Mucosa of rectum (tissue), 2 donors: ENCODE results near the gene FGF14.

ENCODE experiments used
- H3K27ac ChIP-seq, 2 donors: one replicate each; pipeline ENCODE4 v1.7.0; 2013; ENCODE audit warnings: inconsistent platforms in 2 of 2, low read depth in 2 of 2, low read length in 2 of 2
- H3K27me3 ChIP-seq, 2 donors: one replicate each; pipeline ENCODE4 v1.7.0; 2013; ENCODE audit warnings: low read length in 2 of 2; ENCODE audit not compliant: control insufficient read depth in 2 of 2, insufficient read depth in 2 of 2
- H3K36me3 ChIP-seq, 2 donors: one replicate each; pipeline ENCODE4 v1.7.0; 2013; ENCODE audit warnings: low read length in 2 of 2; ENCODE audit not compliant: control insufficient read depth in 2 of 2, insufficient read depth in 2 of 2
- H3K4me1 ChIP-seq, 2 donors: one replicate each; pipeline ENCODE4 v1.7.0; 2013; ENCODE audit warnings: low read length in 2 of 2, mild to moderate bottlenecking in 1 of 2; ENCODE audit not compliant: control insufficient read depth in 2 of 2, insufficient read depth in 2 of 2
- H3K4me3 ChIP-seq, 2 donors: one replicate each; pipeline ENCODE4 v1.7.0; 2013; ENCODE audit warnings: low read length in 2 of 2
- H3K9ac ChIP-seq, 2 donors: one replicate each; pipeline ENCODE4 v1.7.0; 2013; ENCODE audit warnings: low read length in 2 of 2, low read depth in 1 of 2, mild to moderate bottlenecking in 1 of 2
- H3K9me3 ChIP-seq, 2 donors: one replicate each; pipeline ENCODE4 v1.7.0; 2013; ENCODE audit warnings: low read length in 2 of 2; ENCODE audit not compliant: control insufficient read depth in 2 of 2
- donor health status: healthy.
- donor health status: Normal muscosa, but diverticular disease.

Gene FGF14

DNA sequence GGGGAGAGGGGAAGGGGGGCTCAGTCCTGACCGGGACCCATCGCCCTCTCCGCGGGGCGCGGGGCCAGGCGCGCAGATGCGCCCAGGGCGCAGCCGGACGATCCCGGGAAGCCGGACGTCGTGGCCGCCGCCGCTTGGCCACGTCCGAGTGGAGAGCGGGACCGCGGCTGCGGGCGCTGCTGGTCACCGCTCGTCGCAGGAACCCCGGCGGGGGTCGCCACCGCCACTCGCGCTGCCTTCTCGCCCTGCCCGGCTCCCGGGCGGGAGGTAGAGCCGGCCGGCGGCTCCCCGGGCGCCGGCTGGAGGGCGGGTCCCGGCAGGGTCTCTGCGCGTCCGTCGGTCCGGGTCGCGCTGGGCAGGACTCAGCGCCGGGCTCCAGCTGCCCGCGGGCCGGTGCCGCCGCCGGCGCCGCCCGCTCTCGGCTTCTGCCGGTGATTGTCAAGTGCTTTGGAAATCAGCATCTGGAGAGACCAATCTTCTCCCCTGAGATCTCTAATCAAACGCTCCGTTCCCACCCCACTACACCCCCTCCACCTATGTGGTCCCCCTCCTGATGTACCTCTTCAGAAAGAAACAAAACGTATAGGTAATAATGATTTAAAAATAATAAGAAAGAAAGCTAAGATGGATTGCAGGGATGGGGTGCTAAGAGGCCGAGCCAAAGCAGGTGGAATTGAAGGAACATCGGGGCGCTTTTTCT lies 484.9 kb downstream of the FGF14 start:
- H3K27me3 ChIP-seq: peaks cover 18 to 23% of the 10 kb centered on the region in 2 donors
- no peak overlapping the region for H3K9ac ChIP-seq
- H3K4me1 ChIP-seq: no peaks in the 10 kb centered on the region
- no peak overlapping the region for H3K27ac ChIP-seq
- no peaks in the 10 kb centered on the region for H3K9me3 ChIP-seq
- no peaks in the 10 kb centered on the region for H3K36me3 ChIP-seq
- H3K4me3 ChIP-seq: no peak overlapping the region

DNA sequence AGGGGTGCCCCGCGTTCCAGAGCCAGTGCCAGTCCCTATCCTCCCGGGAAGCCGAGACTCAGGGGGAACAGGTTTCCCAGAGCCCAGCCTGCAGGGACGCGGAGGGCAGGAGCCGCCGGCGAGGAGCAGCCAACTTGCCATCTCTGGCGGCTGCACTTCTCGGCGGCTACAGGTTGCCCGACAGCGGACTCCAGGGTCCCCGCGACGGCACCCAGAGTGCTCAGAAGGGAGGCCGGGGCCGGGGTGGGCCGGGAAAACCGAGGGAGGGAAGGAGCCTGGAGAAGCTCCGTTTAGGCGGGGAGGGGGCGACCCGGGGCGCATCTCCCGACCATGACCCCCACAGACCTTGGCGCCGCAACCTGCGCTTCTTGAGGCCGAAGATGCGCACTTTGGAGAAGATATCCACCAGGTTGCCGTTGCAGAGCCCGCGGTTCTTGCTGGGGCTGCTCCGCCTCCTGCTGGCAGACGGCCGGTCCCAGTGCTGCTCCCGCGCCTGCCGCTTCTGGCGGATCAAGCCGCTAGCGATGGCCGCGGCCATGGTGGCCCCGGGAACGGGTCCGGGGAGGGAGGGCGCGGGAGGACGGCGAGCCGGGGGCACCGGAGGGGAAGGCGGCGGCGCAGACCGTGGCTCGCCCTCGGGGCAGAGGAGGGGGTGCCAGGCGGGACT lies 485.6 kb downstream of the FGF14 start:
- H3K4me3 ChIP-seq: no peak overlapping the region
- H3K36me3 ChIP-seq: no peaks in the 10 kb centered on the region
- no peaks in the 10 kb centered on the region for H3K4me1 ChIP-seq
- H3K27ac ChIP-seq: no peak overlapping the region
- H3K9ac ChIP-seq: no peak overlapping the region
- peaks cover 18 to 21% of the 10 kb centered on the region in 2 donors for H3K27me3 ChIP-seq
- no peaks in the 10 kb centered on the region for H3K9me3 ChIP-seq

DNA sequence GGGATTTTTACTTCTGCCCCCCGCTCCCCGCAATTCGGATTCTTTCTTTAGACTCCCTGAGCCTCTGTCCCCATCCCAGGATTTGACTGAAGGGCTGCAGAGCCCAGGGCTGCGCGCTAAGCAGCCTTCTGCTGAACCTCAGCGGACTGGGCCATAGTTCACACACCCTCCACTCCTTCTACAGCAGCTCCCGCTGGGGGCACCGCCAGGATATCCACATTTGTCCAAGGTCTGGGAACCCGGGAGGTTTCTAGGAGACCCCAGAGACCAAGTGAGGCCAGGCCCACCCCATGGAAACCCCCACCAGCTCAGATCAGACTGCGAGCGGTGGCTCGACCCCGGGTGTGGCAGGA lies 486.1 kb downstream of the FGF14 start:
- Histone ChIP-seq H3K9ac (no peak overlapping the region), H3K27ac (no peak overlapping the region), H3K36me3 (no peaks in the 10 kb centered on the region), H3K4me3 (no peak overlapping the region), H3K9me3 (no peaks in the 10 kb centered on the region), H3K4me1 (no peaks in the 10 kb centered on the region), H3K27me3 (peaks cover 18 to 21% of the 10 kb centered on the region in 2 donors)

DNA sequence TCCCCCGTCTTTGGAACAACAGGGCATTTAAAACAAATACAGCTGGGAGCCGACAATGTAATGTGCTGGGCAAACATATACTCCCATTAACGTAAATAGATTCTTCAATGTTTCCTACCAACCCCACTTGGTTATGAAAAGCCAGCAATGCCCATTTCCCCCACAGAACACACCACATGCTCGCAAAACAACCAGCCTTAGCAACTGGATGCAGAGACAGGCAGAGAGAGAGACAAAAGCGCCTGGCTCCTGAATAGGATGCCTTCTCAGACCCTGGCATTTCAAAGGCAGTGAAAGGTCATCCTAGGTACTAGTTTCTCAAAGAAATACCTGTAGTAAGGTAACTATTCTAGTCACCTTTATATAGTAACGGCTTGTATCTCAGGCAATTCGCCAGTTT lies 486.5 kb downstream of the FGF14 start:
- no peaks in the 10 kb centered on the region for H3K36me3 ChIP-seq
- H3K27me3 ChIP-seq: peaks cover 18 to 21% of the 10 kb centered on the region in 2 donors
- no peaks in the 10 kb centered on the region for H3K9me3 ChIP-seq
- no peak overlapping the region for H3K9ac ChIP-seq
- no peak overlapping the region for H3K4me3 ChIP-seq
- H3K4me1 ChIP-seq: no peaks in the 10 kb centered on the region
- no peak overlapping the region for H3K27ac ChIP-seq

DNA sequence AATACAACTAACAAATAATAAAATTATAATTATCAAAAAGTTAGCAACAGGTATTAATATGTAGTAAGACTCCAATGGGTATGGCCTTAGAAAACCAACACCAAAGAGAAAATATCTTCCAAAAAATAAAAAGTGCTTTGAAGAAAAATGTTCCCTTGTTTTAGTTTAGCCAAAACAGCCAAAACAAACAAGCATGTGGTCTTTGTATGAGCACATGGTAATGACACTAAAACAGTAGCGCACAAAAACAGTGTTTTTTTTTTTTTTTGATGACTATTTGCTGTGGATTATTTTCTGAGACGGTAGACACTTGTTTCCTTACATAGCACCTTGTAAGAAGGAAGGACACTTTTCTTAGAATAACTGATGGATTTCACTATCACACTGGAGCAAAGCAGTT lies 490.1 kb downstream of the FGF14 start:
- Histone ChIP-seq H3K27ac (no peak overlapping the region), H3K27me3 (peaks cover 7 to 12% of the 10 kb centered on the region in 2 donors), H3K9ac (no peak overlapping the region), H3K4me3 (no peak overlapping the region), H3K9me3 (no peaks in the 10 kb centered on the region), H3K4me1 (no peaks in the 10 kb centered on the region), H3K36me3 (no peaks in the 10 kb centered on the region)

DNA sequence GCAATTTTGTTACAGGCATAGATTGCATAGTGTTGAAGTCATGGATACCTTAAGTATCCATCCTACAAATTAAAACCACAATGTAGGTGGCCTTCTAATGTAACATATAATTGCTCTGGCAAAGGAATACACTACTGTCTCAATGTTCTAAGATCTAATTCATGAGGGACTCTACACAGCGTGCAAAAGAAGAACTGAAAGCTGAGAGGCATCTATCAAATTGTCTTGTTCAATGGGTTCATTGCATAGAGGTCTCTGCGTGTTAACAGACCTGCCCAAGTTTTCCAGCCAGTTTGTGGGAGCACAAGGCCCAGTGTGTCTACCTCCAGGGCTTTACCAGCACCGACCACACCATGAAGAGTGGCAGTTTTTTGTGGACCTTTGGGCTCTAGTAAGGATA lies 498.0 kb downstream of the FGF14 start:
- Histone ChIP-seq H3K27me3 (no peaks in the 10 kb centered on the region), H3K9me3 (no peaks in the 10 kb centered on the region), H3K4me1 (no peaks in the 10 kb centered on the region), H3K36me3 (no peaks in the 10 kb centered on the region), H3K27ac (no peak overlapping the region), H3K4me3 (no peak overlapping the region), H3K9ac (no peak overlapping the region)

DNA sequence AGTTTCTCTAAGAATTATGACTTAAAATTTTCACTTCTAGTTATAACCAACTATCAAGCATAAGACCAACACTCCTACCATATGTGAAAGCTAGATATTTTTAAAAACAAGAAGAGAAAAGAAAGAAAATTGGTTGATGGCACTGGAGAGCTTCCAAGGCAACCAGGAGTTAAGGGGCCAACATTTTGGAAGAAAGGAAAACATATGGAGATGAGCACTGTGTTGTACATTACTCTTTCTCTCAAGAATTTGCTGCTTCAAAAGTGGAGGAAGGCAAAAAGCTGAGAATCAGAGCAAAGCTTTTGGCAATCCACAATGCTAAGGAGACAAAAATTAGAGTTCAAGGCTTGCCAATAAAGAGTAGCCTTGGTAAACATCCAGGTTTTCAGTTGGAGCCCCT lies 503.2 kb downstream of the FGF14 start:
- no peaks in the 10 kb centered on the region for H3K36me3 ChIP-seq
- H3K27ac ChIP-seq: no peak overlapping the region
- no peak overlapping the region for H3K4me3 ChIP-seq
- no peak overlapping the region for H3K9ac ChIP-seq
- H3K9me3 ChIP-seq: no peaks in the 10 kb centered on the region
- no peaks in the 10 kb centered on the region for H3K27me3 ChIP-seq
- no peaks in the 10 kb centered on the region for H3K4me1 ChIP-seq

DNA sequence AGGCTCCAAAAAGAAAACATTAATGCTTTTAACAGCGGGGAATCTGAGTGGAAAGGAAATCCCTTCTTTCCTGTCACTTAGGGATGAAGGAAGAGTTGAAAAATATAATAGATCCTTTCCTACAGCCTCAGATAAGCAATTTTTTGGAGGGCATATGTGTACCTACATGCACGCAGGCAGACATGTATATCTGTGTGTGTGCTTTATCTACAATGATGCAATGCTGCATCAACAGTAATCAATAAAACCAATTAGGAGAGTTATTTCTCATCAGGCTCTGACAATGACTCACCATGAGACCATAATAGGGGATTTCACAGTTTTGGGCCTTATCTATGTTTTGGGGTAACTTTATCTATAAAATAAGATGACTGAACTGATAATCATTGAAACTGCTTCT lies 505.3 kb downstream of the FGF14 start:
- H3K36me3 ChIP-seq: no peaks in the 10 kb centered on the region
- H3K4me3 ChIP-seq: no peak overlapping the region
- H3K4me1 ChIP-seq: no peaks in the 10 kb centered on the region
- H3K9me3 ChIP-seq: no peaks in the 10 kb centered on the region
- H3K27me3 ChIP-seq: no peaks in the 10 kb centered on the region
- H3K9ac ChIP-seq: no peak overlapping the region
- no peak overlapping the region for H3K27ac ChIP-seq

DNA sequence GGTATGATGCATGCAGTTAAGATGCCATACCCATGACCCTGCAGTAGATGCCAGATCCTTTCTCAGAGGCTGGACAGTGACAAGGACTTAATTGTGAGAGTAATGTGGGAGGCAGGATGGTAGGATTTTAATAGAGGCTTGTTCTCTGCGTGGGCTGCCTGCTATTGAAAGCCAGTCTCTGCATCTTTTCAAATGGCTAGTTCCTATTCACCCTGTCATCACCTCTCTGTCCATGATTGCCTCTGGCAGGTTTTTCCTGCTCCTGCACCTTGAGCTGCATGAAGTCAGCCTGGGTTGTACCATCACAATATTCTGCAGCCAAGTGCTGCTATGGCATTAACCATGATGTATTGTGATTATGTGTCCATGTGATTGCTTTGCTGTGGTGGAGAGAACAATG lies 508.8 kb downstream of the FGF14 start:
- Histone ChIP-seq H3K9ac (no peak overlapping the region), H3K4me3 (no peak overlapping the region), H3K27ac (no peak overlapping the region), H3K27me3 (no peaks in the 10 kb centered on the region), H3K4me1 (no peaks in the 10 kb centered on the region), H3K36me3 (no peaks in the 10 kb centered on the region), H3K9me3 (no peaks in the 10 kb centered on the region)

DNA sequence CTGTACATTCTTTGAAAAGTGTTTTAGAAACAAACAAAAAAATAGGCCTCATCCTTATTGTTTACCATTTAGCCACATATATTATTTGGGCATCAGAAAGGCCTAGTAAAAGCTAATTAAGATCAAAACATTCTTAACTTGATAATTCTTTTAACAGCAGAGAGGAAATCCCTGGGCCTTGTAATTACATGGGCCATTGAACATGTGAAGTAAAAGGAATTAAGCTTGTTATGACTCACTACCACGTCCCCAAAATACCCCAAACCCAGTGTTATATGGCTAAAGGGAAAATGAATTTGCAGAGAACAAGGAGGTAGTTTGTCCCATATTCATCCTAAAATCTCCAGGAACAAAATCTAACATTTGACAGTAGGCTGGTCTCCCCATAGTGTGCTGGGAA lies 509.6 kb downstream of the FGF14 start:
- Histone ChIP-seq H3K4me3 (no peak overlapping the region), H3K27ac (no peak overlapping the region), H3K4me1 (no peaks in the 10 kb centered on the region), H3K9ac (no peak overlapping the region), H3K27me3 (no peaks in the 10 kb centered on the region), H3K36me3 (no peaks in the 10 kb centered on the region), H3K9me3 (no peaks in the 10 kb centered on the region)
